ENCODE results near the gene SMCO3.

DNA sequence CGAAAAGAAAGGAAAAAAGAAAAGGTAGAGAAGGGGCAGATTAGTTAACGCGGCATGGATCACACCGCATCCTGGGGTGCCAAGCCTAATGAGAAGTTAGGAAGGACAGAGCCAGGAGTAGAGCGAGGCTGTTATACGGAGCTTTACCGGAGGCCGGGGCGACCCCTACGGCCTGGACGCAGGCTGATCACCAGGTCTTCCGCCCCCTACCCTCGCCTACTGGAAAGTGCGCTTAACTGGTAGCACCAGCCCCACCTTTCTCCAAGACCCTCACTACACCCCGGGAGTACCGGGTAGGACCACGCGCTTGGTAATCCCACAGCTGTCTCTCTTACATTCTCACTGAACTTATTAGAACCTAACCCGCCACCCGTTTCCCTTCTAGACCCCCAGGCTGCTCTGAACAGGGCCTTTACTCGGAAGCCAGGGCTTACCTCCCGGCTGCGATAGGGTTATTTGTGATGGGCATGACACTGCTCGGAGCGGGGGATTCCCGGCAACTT, 44.5 kb downstream of the SMCO3 start:
- no peak for TF ChIP-seq ZNF17 (CRISPR knock-in tag; IDR thresholded peaks at IDR 0.05)
- TF ChIP-seq EZH2 (conservative IDR thresholded peaks at IDR 0.05; ENCODE audit: low read depth, low read length), result no peak
- TF ChIP-seq POLR2A (IDR thresholded peaks at IDR 0.05; ENCODE audit: insufficient read depth in 1 of 2, low read depth in 2 of 2, low read length in 2 of 2), result no peak
- no peak for TF ChIP-seq MYC (CRISPR knock-in tag; IDR thresholded peaks at IDR 0.05; ENCODE audit: borderline replicate concordance)
- no peak for TF ChIP-seq NFRKB (IDR thresholded peaks at IDR 0.05)
- no peak for TF ChIP-seq CTCF (CRISPR knock-in tag; IDR thresholded peaks at IDR 0.05)
- no peak for TF ChIP-seq YY1 (IDR thresholded peaks at IDR 0.05; ENCODE audit: insufficient read depth, insufficient replicate concordance, low read depth, low read length)
- no peak for TF ChIP-seq HNRNPUL1 (IDR thresholded peaks at IDR 0.05; ENCODE audit: low read depth, low read length)
- TF ChIP-seq, protein P1, sequence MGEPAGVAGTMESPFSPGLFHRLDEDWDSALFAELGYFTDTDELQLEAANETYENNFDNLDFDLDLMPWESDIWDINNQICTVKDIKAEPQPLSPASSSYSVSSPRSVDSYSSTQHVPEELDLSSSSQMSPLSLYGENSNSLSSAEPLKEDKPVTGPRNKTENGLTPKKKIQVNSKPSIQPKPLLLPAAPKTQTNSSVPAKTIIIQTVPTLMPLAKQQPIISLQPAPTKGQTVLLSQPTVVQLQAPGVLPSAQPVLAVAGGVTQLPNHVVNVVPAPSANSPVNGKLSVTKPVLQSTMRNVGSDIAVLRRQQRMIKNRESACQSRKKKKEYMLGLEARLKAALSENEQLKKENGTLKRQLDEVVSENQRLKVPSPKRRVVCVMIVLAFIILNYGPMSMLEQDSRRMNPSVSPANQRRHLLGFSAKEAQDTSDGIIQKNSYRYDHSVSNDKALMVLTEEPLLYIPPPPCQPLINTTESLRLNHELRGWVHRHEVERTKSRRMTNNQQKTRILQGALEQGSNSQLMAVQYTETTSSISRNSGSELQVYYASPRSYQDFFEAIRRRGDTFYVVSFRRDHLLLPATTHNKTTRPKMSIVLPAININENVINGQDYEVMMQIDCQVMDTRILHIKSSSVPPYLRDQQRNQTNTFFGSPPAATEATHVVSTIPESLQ (CRISPR knock-in tag; conservative IDR thresholded peaks at IDR 0.05), result 0 out of 2 replicates have a peak, but pooled peaks have one; percentile 12
- TF ChIP-seq, protein P2, sequence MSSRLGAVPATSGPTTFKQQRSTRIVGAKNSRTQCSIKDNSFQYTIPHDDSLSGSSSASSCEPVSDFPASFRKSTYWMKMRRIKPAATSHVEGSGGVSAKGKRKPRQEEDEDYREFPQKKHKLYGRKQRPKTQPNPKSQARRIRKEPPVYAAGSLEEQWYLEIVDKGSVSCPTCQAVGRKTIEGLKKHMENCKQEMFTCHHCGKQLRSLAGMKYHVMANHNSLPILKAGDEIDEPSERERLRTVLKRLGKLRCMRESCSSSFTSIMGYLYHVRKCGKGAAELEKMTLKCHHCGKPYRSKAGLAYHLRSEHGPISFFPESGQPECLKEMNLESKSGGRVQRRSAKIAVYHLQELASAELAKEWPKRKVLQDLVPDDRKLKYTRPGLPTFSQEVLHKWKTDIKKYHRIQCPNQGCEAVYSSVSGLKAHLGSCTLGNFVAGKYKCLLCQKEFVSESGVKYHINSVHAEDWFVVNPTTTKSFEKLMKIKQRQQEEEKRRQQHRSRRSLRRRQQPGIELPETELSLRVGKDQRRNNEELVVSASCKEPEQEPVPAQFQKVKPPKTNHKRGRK (CRISPR knock-in tag; IDR thresholded peaks at IDR 0.05), result no peak
- no peak for TF ChIP-seq MTA3 (CRISPR knock-in tag; IDR thresholded peaks at IDR 0.05)
- no peak for TF ChIP-seq EP300 (IDR thresholded peaks at IDR 0.05; ENCODE audit: low read depth in 2 of 2, low read length in 2 of 2)
- no peak for TF ChIP-seq EP300 (CRISPR knock-in tag; IDR thresholded peaks at IDR 0.05; ENCODE audit: borderline replicate concordance)
- TF ChIP-seq ATF7 (IDR thresholded peaks at IDR 0.05), result no peak
- no peak for TF ChIP-seq ATF7 (CRISPR knock-in tag; IDR thresholded peaks at IDR 0.05)
- peak; percentile 54; the same call in 1 of the 2 replicates for TF ChIP-seq ZBTB7A (CRISPR knock-in tag; IDR thresholded peaks at IDR 0.05)
